H1 (cell line): ENCODE results near the gene MAGED4B. TPM values are rescaled to one million over a fixed set of nuclear protein-coding genes. Genes with fewer than 3 reads are reported as not detected.

ENCODE experiments used
- HDAC6 ChIP-seq: IDR thresholded peaks from one replicate; pipeline ENCODE4 v1.7.1; 2012; ENCODE audit warnings: low read depth, mild to moderate bottlenecking, inconsistent platforms, low read length, moderate library complexity
- SUZ12 ChIP-seq: fragments of 200-600 bp; sonication (generic); IDR thresholded peaks from 2 replicates; pipeline ENCODE4 v1.6.1; 2012; ENCODE audit warnings: mild to moderate bottlenecking, inconsistent platforms, low read length, moderate library complexity, mixed read lengths
- polyA plus RNA-seq, 7 experiments: library from polyadenylated mRNA; depleted of rRNA in 3 of 7; stranded (reverse) in 5 of 7; unstranded in 2 of 7; fragments of >200 nt in 5 of 7; fragments of 200-250 nt in 2 of 7; gene quantifications; 1 replicate in 5 of 7; 2 replicates in 1 of 7; 4 replicates in 1 of 7; pipeline versions ENCODE4 v1.2.1 to v1.2.3, GENCODE V29; 2011 to 2013; ENCODE audit warnings: missing spikeins in 2 of 7, mixed read lengths in 2 of 7
- total RNA-seq: library from RNA; stranded (reverse); fragmentation: NEBNext Ultra II Directional; extraction: Animal tissue kit (Norgen Biotek cat#: 25700); gene quantifications from 2 replicates; pipeline ENCODE4 v1.2.1, GENCODE V29; 2021
- TF ChIP-seq, protein P1 (sequence below): IDR thresholded peaks from 2 replicates; pipeline ENCODE4 v1.6.1; 2012; ENCODE audit warnings: inconsistent platforms

MAGED4B gene
- total and polyA plus RNA-seq, 2 of the 8 experiments (the other 6 are each of a cell fraction or from before 2014, with no cell fraction given) = 78.3 to 114 TPM

DNA sequence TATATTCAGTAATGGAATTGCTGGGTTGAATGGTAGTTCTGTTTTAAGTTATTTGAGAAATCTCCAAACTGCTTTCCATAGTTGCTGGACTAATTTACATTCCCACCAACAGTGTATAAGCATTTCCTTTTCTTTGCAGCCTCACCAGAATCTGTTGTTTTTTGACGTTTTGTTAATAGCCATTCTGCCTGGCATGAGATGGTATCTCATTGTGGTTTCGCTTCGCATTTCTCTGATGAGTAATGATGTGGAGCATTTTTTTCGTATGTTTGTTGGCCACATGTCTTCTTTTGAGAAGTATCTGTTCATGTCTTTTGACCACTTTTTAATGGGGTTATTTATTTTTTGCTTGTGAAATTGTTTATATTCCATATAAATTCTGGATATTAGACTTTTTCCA, 13.6 kb upstream of the MAGED4B start (continued):
- no peak for TF ChIP-seq HDAC6
- TF ChIP-seq, protein P1, sequence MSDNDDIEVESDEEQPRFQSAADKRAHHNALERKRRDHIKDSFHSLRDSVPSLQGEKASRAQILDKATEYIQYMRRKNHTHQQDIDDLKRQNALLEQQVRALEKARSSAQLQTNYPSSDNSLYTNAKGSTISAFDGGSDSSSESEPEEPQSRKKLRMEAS = no peak
- TF ChIP-seq SUZ12 = no peak
